Body of pancreas (tissue), 4 donors: ENCODE data around the gene VAV1. TPM values are rescaled to one million over a fixed set of nuclear protein-coding genes. Genes with fewer than 3 reads are reported as not detected.

Experiments used
- ATAC-seq: fragments of 150-250 bp; one replicate; pipeline ENCODE4 v1.9.1; 2016
- DNase-seq, 4 donors: peaks; one replicate each; pipeline ENCODE4 v3.0.0-alpha.2; 2019
- H3K27ac ChIP-seq, 4 donors: fragments of 200-600 bp; sonication (generic); 1 replicate in 3 of 4; 2 replicates in 1 of 4; pipeline versions ENCODE4 v1.5.1 to v1.6.1; 2016 to 2019; ENCODE audit warnings: mild to moderate bottlenecking in 1 of 4, mixed read lengths in 1 of 4, moderate library complexity in 1 of 4
- H3K27me3 ChIP-seq, 2 donors: fragments of 200-600 bp; sonication (generic); one replicate each; pipeline ENCODE4 v1.6.0; 2016; ENCODE audit warnings: mild to moderate bottlenecking in 1 of 2
- H3K36me3 ChIP-seq, 2 donors: fragments of 200-600 bp; sonication (generic); replicated peaks in 1 of 2; 2 replicates each; pipeline ENCODE4 v1.5.1; 2016; ENCODE audit warnings: low read depth in 2 of 2; ENCODE audit not compliant: insufficient read depth in 1 of 2
- H3K4me1 ChIP-seq: fragments of 200-600 bp; sonication (generic); one replicate; pipeline ENCODE4 v1.6.0; 2016
- H3K4me3 ChIP-seq, 2 donors: fragments of 200-600 bp; sonication (generic); 1 replicate in 1 of 2; 2 replicates in 1 of 2; pipeline ENCODE4 v1.5.1; 2016 to 2019
- H3K9me3 ChIP-seq, 3 donors: fragments of 200-600 bp; sonication (generic); 1 replicate in 2 of 3; 2 replicates in 1 of 3; pipeline ENCODE4 v1.5.1; 2016
- POLR2A ChIP-seq, 3 donors: fragments of 450-650 bp; IDR thresholded peaks; one replicate each; pipeline ENCODE4 v1.6.1; 2016; ENCODE audit warnings: antibody characterized with exemption in 3 of 3, mild to moderate bottlenecking in 2 of 3
- WGBS, 2 donors: methylation state at CpG; one replicate each; pipeline ENCODE4 v1.1.5; 2017; 5-methylcytosine and 5-hydroxymethylcytosine counted together
- intact Hi-C: fragments of 100-400 bp; cut with DNase I; formaldehyde crosslinking; loops from one replicate; pipeline ENCODE4 v1.15.1; 2023
- total RNA-seq, 2 donors: library from RNA; depleted of rRNA; stranded (reverse); fragments of >200 nt; gene quantifications; one replicate each; pipeline ENCODE4 v1.1.0, GENCODE V29; 2016
- TF ChIP-seq, protein P1 (sequence below), 7 experiments: fragments of 450-650 bp in 4 of 7; fragments of 200-600 bp in 3 of 7; sonication (generic) in 3 of 7; IDR thresholded peaks; one replicate each; pipeline ENCODE4 v1.5.1; 2016 to 2019; ENCODE audit warnings: antibody characterized with exemption in 7 of 7

VAV1 gene
- total RNA-seq, 2 donors from 2014 or later: 1.3 to 5.6 TPM

DNA sequence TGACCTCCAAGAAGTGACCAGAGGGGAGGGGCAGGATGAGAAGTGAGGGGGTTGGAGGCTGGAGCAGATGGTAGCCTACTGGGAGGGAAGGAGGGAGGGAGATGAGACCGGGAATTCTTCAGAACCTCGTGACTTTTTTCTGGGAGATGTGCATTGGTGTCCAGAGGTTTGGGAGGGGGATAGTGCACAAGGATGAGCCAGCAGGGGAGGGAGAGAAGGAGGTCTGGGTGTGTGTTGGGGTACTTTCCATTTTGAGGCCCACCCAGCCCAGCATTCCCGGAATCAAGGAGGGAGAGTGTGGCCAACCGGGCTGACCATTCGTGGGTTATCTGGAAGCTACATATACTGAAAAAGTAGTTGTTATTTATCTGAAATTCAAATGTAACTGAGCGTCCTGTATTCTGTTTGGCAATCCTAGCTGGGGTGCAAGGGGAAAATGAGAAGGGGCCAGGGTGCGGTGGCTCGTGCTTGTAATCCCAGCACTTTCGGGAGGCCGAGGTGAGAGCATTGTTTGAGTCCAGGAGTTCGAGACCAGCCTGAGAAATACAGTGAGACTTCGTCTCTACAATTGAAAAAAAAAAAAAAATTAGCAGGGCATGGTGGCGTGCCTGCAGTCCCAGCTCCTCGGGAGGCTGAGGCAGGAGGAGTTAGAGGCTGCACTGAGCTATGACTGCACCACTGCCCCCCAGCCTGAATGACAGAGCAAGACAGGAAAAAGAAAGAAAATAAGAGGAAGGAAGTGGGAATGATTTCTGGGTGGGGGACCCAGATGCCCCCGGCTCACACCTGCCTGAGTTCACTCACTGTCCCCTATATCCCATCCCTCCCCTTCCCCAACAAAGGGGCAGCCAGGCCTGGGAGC is 47.6 kb upstream of the VAV1 start:
- H3K4me1 ChIP-seq: peaks cover 86% of the 10 kb centered on the region
- ATAC-seq: no peak
- H3K27me3 ChIP-seq: no peaks in the 10 kb centered on the region
- peak overlapping the region; percentile 62 to 86 (median 80) for H3K27ac ChIP-seq
- DNase-seq: no peak
- WGBS, 2 donors: 62 to 67% methylated on average over 15 of the region's 15 CpGs
- H3K36me3 ChIP-seq: no peaks in the 10 kb centered on the region
- intact Hi-C loops: no loop called here
- no peak overlapping the region for H3K4me3 ChIP-seq
- no peaks in the 10 kb centered on the region for H3K9me3 ChIP-seq
- TF ChIP-seq, protein P1, sequence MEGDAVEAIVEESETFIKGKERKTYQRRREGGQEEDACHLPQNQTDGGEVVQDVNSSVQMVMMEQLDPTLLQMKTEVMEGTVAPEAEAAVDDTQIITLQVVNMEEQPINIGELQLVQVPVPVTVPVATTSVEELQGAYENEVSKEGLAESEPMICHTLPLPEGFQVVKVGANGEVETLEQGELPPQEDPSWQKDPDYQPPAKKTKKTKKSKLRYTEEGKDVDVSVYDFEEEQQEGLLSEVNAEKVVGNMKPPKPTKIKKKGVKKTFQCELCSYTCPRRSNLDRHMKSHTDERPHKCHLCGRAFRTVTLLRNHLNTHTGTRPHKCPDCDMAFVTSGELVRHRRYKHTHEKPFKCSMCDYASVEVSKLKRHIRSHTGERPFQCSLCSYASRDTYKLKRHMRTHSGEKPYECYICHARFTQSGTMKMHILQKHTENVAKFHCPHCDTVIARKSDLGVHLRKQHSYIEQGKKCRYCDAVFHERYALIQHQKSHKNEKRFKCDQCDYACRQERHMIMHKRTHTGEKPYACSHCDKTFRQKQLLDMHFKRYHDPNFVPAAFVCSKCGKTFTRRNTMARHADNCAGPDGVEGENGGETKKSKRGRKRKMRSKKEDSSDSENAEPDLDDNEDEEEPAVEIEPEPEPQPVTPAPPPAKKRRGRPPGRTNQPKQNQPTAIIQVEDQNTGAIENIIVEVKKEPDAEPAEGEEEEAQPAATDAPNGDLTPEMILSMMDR (IDR thresholded peaks at IDR 0.05): no peak
- no peak for TF ChIP-seq POLR2A (IDR thresholded peaks at IDR 0.05)

DNA sequence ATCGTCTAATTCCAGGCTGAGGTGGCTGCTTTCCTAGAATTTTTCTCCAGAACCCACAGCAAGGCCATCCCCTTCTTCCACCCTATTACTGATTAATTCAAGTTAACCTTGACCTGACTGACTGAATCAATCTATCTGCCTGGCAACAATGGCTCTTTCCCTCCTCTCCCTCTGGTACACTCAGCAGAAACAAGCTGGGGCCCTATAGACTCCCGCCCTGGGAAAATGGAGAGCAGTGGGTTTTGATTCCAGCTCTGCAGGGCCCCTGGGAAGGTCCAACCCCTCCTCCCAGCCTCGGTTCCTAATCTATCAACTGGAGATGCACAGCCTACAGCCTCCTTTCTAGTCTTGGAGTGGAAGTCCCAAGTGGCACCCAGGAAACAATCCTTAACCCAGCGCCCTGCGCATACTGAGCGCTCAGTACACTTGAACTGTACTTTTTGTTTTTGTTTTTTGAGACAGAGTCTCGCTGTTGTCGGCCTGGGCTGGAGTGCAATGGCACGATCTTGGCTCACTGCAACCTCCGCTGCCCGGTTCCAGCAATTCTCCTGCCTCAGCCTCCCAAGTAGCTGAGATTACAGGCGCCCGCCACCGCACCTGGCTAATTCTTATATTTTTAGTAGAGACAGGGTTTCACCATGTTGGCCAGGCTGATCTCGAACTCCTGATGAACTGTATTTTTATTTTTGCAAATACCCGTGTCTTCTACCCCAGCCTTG is 46.8 kb upstream of the VAV1 start:
- H3K27ac ChIP-seq: peak overlapping the region; percentile 62 to 86 (median 80)

DNA sequence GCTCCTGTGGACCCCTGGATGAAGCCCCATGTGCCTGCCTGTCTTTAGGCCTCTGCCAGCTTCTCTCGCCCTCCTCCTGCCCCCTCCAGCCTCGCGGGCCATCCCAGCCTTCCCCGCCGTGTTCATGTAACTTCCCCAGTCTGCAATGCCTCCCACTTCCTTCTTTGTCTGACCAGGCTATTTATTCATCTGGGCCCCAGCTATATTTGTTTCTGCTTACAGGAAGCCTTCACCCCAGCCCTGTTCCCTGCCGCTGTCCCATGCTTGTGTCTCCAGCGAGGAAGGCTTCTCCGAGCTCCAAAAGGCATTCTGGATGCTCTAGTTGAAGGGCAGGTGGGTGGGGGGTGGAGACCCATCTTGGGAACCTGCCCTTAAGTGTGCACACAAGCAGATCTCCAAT is 44.2 kb upstream of the VAV1 start:
- Histone ChIP-seq H3K4me3 (no peak overlapping the region), H3K36me3 (peaks cover 0 to 6% of the 10 kb centered on the region in 2 donors), H3K9me3 (no peaks in the 10 kb centered on the region), H3K27ac (peak overlapping the region in 2 of 4 donors; percentile 6 to 86), H3K27me3 (no peaks in the 10 kb centered on the region), H3K4me1 (peaks cover 52% of the 10 kb centered on the region)
- intact Hi-C loops: no loop called here
- DNase-seq (peak in 1 of 4 donors; percentile 53), ATAC-seq (no peak)
- TF ChIP-seq POLR2A (IDR thresholded peaks at IDR 0.05): no peak
- TF ChIP-seq, protein P1 (IDR thresholded peaks at IDR 0.05): no peak
- 42 to 68% methylated on average over 8 of the region's 8 CpGs for WGBS, 2 donors

More for the DNA sequence above, 46.8 kb upstream of the VAV1 start:
- Histone ChIP-seq H3K9me3 (no peaks in the 10 kb centered on the region), H3K4me1 (peaks cover 79% of the 10 kb centered on the region), H3K27me3 (no peaks in the 10 kb centered on the region), H3K4me3 (no peak overlapping the region), H3K36me3 (no peaks in the 10 kb centered on the region)
- intact Hi-C loops: no loop called here
- TF ChIP-seq, protein P1 (IDR thresholded peaks at IDR 0.05): no peak
- TF ChIP-seq POLR2A (IDR thresholded peaks at IDR 0.05): no peak
- WGBS, 2 donors: 70 to 81% methylated on average over 16 of the region's 16 CpGs
- ATAC-seq: peak; percentile 66
- DNase-seq: peak in 1 of 4 donors; percentile 55

DNA sequence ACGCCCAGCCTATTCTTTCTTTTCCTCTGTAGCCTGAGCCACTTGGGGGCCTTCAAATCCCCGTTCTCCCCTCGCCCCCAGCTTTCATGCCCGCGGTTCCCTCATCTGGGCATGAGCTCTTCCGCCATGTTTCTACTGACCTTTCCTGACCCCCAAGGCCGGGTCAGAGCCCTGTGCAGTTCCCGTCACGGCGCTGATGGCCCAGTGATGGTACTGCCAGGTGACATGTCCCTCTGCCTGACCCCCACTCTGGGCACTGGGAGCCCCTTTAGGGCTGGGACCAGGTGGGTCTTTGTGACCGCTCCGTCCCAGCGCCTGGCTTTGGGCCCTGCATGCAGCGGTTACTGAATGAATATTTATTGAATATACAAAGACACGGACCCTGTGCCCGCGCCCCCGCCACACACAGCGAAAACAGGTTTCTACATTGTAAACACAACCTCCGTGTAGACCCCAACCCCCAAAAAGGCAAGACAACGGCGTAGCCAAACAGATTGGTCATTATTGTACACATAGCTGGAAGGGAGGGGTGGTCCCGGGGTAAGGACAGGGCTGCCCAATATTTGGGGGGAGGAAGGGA is 42.8 kb upstream of the VAV1 start:
- H3K9me3 ChIP-seq: no peaks in the 10 kb centered on the region
- H3K36me3 ChIP-seq: peaks cover 0 to 8% of the 10 kb centered on the region in 2 donors
- DNase-seq: no peak
- 80 to 86% methylated on average over 21 to 23 of the region's 23 CpGs for WGBS, 2 donors
- no peaks in the 10 kb centered on the region for H3K27me3 ChIP-seq
- peaks cover 39% of the 10 kb centered on the region for H3K4me1 ChIP-seq
- TF ChIP-seq, protein P1 (IDR thresholded peaks at IDR 0.05): no peak
- no peak for TF ChIP-seq POLR2A (IDR thresholded peaks at IDR 0.05)
- H3K4me3 ChIP-seq: no peak overlapping the region
- H3K27ac ChIP-seq: peak overlapping the region in 2 of 4 donors; percentile 69 to 86
- ATAC-seq: no peak
- intact Hi-C loops: no loop called here
